Astrocyte (in vitro differentiated cells and primary cell): Measurements from ENCODE around the gene IL17B. TPM values are rescaled to one million over a fixed set of nuclear protein-coding genes. Genes with fewer than 3 reads are reported as not detected.
A peak's percentile ranks its signal among the peaks of the same experiment; 100 is the strongest.

Source experiments
- DNase-seq: peaks from one replicate; pipeline ENCODE4 v3.0.0-alpha.2; 2010; ENCODE audit warnings: low read depth
- FAIRE-seq: peaks from 2 replicates; lab custom pipeline; 2011; peaks lifted over from hg19 to GRCh38; lab: Jason Lieb, UNC
- H2AFZ ChIP-seq: 2 replicates; pipeline ENCODE4 v1.6.0; 2012; ENCODE audit warnings: low read depth, low read length, inconsistent platforms
- H3K27ac ChIP-seq: 2 replicates; pipeline ENCODE4 v1.5.1; 2011; ENCODE audit warnings: low read depth, low read length, inconsistent platforms
- H3K27me3 ChIP-seq: 2 replicates; pipeline ENCODE4 v1.6.0; 2011; ENCODE audit warnings: low read length, inconsistent platforms; ENCODE audit not compliant: insufficient read depth
- H3K36me3 ChIP-seq: 2 replicates; pipeline ENCODE4 v1.5.1; 2011; ENCODE audit warnings: low read length, inconsistent platforms; ENCODE audit not compliant: insufficient read depth
- H3K4me1 ChIP-seq: 2 replicates; pipeline ENCODE4 v1.5.1; 2011; ENCODE audit warnings: low read length, inconsistent platforms; ENCODE audit not compliant: insufficient read depth
- H3K4me2 ChIP-seq: 2 replicates; pipeline ENCODE4 v1.6.0; 2012; ENCODE audit warnings: low read length, inconsistent platforms
- H3K4me3 ChIP-seq: 2 replicates; pipeline ENCODE4 v1.5.1; 2011; ENCODE audit warnings: low read depth, mild to moderate bottlenecking, low read length, inconsistent platforms; ENCODE audit not compliant: insufficient read depth
- H3K79me2 ChIP-seq: 2 replicates; pipeline ENCODE4 v1.6.0; 2012; ENCODE audit warnings: mild to moderate bottlenecking, low read length, inconsistent platforms; ENCODE audit not compliant: insufficient read depth
- H3K9ac ChIP-seq: 2 replicates; pipeline ENCODE4 v1.6.0; 2012; ENCODE audit warnings: mild to moderate bottlenecking, low read length, inconsistent platforms
- H3K9me3 ChIP-seq: 2 replicates; pipeline ENCODE4 v1.5.1; 2012; ENCODE audit warnings: low read depth, mild to moderate bottlenecking, low read length, inconsistent platforms; ENCODE audit not compliant: insufficient read depth
- H4K20me1 ChIP-seq: 2 replicates; pipeline ENCODE4 v1.6.0; 2012; ENCODE audit warnings: low read length, inconsistent platforms; ENCODE audit not compliant: insufficient read depth
- H3K27ac Mint-ChIP-seq: one replicate; pipeline ENCODE4 v1.8.0; 2021; ENCODE audit warnings: mild to moderate bottlenecking, mixed read lengths; ENCODE audit not compliant: unreplicated experiment
- H3K27me3 Mint-ChIP-seq: one replicate; pipeline ENCODE4 v1.8.0; 2021; ENCODE audit warnings: low read depth, mixed read lengths; ENCODE audit not compliant: unreplicated experiment
- H3K36me3 Mint-ChIP-seq: one replicate; pipeline ENCODE4 v1.8.0; 2021; ENCODE audit warnings: low read depth, mixed read lengths; ENCODE audit not compliant: unreplicated experiment
- H3K4me1 Mint-ChIP-seq: one replicate; pipeline ENCODE4 v1.8.0; 2021; ENCODE audit warnings: low read depth, mixed read lengths; ENCODE audit not compliant: unreplicated experiment
- H3K4me3 Mint-ChIP-seq: one replicate; pipeline ENCODE4 v1.8.0; 2021; ENCODE audit warnings: mild to moderate bottlenecking, moderate library complexity, mixed read lengths; ENCODE audit not compliant: unreplicated experiment
- H3K9me3 Mint-ChIP-seq: one replicate; pipeline ENCODE4 v1.8.0; 2021; ENCODE audit warnings: mild to moderate bottlenecking, mixed read lengths; ENCODE audit not compliant: unreplicated experiment
- CTCF ChIP-seq: IDR thresholded peaks from 2 replicates; pipeline ENCODE4 v1.5.1; 2011; ENCODE audit warnings: low read depth, mild to moderate bottlenecking, inconsistent platforms, low read length, moderate library complexity; ENCODE audit not compliant: insufficient read depth
- EZH2 ChIP-seq: IDR thresholded peaks from 2 replicates; pipeline ENCODE4 v1.6.1; 2012; ENCODE audit warnings: mild to moderate bottlenecking, low read length, inconsistent platforms; ENCODE audit not compliant: insufficient read depth
- total RNA-seq: library from RNA; stranded (reverse); gene quantifications from 2 replicates; pipeline ENCODE4 v1.2.1, GENCODE V29; 2021

Gene IL17B
- total RNA-seq, 1 donor from 2014 or later: 0.54 TPM

- no peak for FAIRE-seq
- peak overlapping the region; percentile 89 for H3K4me3 ChIP-seq
Observed at GRCh38 chr5:149406979-149407306, 27.9 kb upstream of the IL17B start.

GRCh38 chr5:149406203-149406978 is 27.3 kb upstream of the IL17B start:
- Mint-ChIP-seq H3K4me3 (peak overlapping the region; percentile 94), H3K27ac (peak overlapping the region; percentile 80), H3K36me3 (no peaks in the 10 kb centered on the region), H3K27me3 (no peaks in the 10 kb centered on the region), H3K9me3 (no peaks in the 10 kb centered on the region), H3K4me1 (peaks cover 48% of the 10 kb centered on the region)
- Histone ChIP-seq H3K4me3 (peak overlapping the region; percentile 89), H3K27ac (peak overlapping the region; percentile 97), H3K9ac (peak overlapping the region; percentile 93), H2AFZ (no peak overlapping the region), H3K4me2 (peak overlapping the region; percentile 96), H3K4me1 (peaks cover 58% of the 10 kb centered on the region), H3K9me3 (no peaks in the 10 kb centered on the region), H3K79me2 (peaks cover 48% of the 10 kb centered on the region), H4K20me1 (peaks cover 45% of the 10 kb centered on the region), H3K36me3 (peaks cover 3% of the 10 kb centered on the region), H3K27me3 (no peaks in the 10 kb centered on the region)
- FAIRE-seq: no peak
- DNase-seq: peak; percentile 79
- no peak for TF ChIP-seq EZH2
- TF ChIP-seq CTCF: no peak

More at GRCh38 chr5:149406979-149407306, 27.9 kb upstream of the IL17B start:
- no peak for DNase-seq
- Histone ChIP-seq H3K27ac (peak overlapping the region; percentile 97), H3K4me1 (peaks cover 61% of the 10 kb centered on the region), H3K27me3 (no peaks in the 10 kb centered on the region), H3K79me2 (peaks cover 54% of the 10 kb centered on the region), H3K9ac (peak overlapping the region; percentile 93), H4K20me1 (peaks cover 50% of the 10 kb centered on the region), H2AFZ (no peak overlapping the region), H3K4me2 (peak overlapping the region; percentile 96), H3K36me3 (peaks cover 3% of the 10 kb centered on the region), H3K9me3 (no peaks in the 10 kb centered on the region)
- Mint-ChIP-seq H3K27ac (peak overlapping the region; percentile 48), H3K4me3 (peak overlapping the region; percentile 94), H3K27me3 (no peaks in the 10 kb centered on the region), H3K36me3 (no peaks in the 10 kb centered on the region), H3K9me3 (no peaks in the 10 kb centered on the region), H3K4me1 (peaks cover 52% of the 10 kb centered on the region)
- TF ChIP-seq CTCF: no peak
- no peak for TF ChIP-seq EZH2
